Stomach (tissue), 9 donors: ENCODE measurements around the gene ANK2. TPM values are rescaled to one million over a fixed set of nuclear protein-coding genes. Genes with fewer than 3 reads are reported as not detected.

Source experiments
- DNase-seq, 2 donors: peaks; one replicate each; pipeline versions ENCODE4 v3.0.0 to v3.0.0-alpha.2; 2013 to 2019
- H3K27ac ChIP-seq, 5 donors: fragments of 200-600 bp in 4 of 5; sonication (generic) in 4 of 5; one replicate each; pipeline ENCODE4 v1.5.1; 2013 to 2019; ENCODE audit warnings: mild to moderate bottlenecking in 1 of 5, moderate library complexity in 1 of 5
- H3K27me3 ChIP-seq, 3 donors: fragments of 200-600 bp; sonication (generic); one replicate each; pipeline ENCODE4 v1.5.1; 2017 to 2019; ENCODE audit warnings: mixed run types in 1 of 3
- H3K36me3 ChIP-seq, 4 donors: fragments of 200-600 bp; sonication (generic); 1 replicate in 3 of 4; 2 replicates in 1 of 4; pipeline ENCODE4 v1.5.1; 2016 to 2019
- H3K4me1 ChIP-seq, 4 donors: fragments of 200-600 bp; sonication (generic); one replicate each; pipeline ENCODE4 v1.5.1; 2016 to 2019
- H3K4me3 ChIP-seq, 4 donors: fragments of 200-600 bp; sonication (generic) in 3 of 4; one replicate each; pipeline ENCODE4 v1.5.1; 2016 to 2019; ENCODE audit warnings: mild to moderate bottlenecking in 1 of 4
- H3K9me3 ChIP-seq, 4 donors: fragments of 200-600 bp; sonication (generic); one replicate each; pipeline ENCODE4 v1.5.1; 2016 to 2019
- EP300 ChIP-seq: sonication (generic); formaldehyde crosslinking; IDR thresholded peaks from one replicate; pipeline ENCODE4 v1.6.1; 2017; ENCODE audit warnings: antibody characterized with exemption
- POLR2A ChIP-seq, 4 donors: fragments of 450-650 bp; IDR thresholded peaks; one replicate each; pipeline ENCODE4 v1.6.1; 2016; ENCODE audit warnings: antibody characterized with exemption in 4 of 4, control low read depth in 2 of 4, mild to moderate bottlenecking in 1 of 4, moderate library complexity in 1 of 4
- POLR2AphosphoS5 ChIP-seq, 3 donors: sonication (generic); formaldehyde crosslinking; IDR thresholded peaks; one replicate each; pipeline ENCODE4 v1.6.1; 2016; ENCODE audit warnings: antibody characterized with exemption in 3 of 3
- WGBS, 5 donors: extraction: QIAGEN DNeasy Blood & Tissue Kit in 3 of 5; methylation state at CpG; one replicate each; pipeline versions ENCODE4 v1.1.5 to v1.1.7; 2013 to 2018; 5-methylcytosine and 5-hydroxymethylcytosine counted together
- intact Hi-C: fragments of 100-400 bp; cut with DNase I; formaldehyde crosslinking; loops from one replicate; pipeline ENCODE4 v1.15.1; 2023; ENCODE audit warnings: low total_unique reads
- polyA plus RNA-seq, 3 donors: library from polyadenylated mRNA; stranded (reverse); fragments of 200-250 nt; gene quantifications; one replicate each; pipeline ENCODE4 v1.2.3, GENCODE V29; 2013
- total RNA-seq, 5 donors: library from RNA; depleted of rRNA; stranded (reverse); fragments of >200 nt; gene quantifications; one replicate each; pipeline versions ENCODE4 v1.1.0 to v1.2.3, GENCODE V29; 2014 to 2016
- TF ChIP-seq, protein P1 (sequence below), 7 experiments: fragments of 450-650 bp in 4 of 7; fragments of 200-600 bp in 3 of 7; sonication (generic) in 3 of 7; IDR thresholded peaks; one replicate each; pipeline ENCODE4 v1.5.1; 2016 to 2019; ENCODE audit warnings: antibody characterized with exemption in 7 of 7, control low read depth in 2 of 7, mild to moderate bottlenecking in 1 of 7
- donor health status: healthy with polysubstance abuse.
- donor health status: Bipolar disorder and iron deficiency.
- donor health status: healthy.

The ANK2 gene
- total and polyA plus RNA-seq, 8 donors: 1.9 to 123 (median 13.8) TPM

DNA sequence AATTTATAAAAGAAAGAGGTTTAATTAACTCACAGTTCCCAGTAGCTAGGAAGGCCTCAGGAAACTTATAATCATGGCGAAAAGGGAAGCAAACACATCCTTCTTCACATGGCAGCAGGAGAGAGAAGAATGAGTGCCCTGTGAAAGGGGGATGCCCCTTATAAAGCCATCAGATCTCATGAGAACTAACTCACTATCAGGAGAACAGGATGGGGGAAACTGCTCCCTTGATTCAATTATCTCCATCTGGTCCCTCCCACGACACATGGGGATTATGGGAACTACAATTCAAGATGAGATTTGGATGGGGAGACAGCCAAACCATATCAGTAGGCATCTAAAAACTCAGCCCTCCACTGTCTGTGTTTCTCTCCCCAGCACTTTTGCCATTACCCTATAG, 22.4 kb downstream of the ANK2 start:
- Histone ChIP-seq H3K9me3 (no peaks in the 10 kb centered on the region), H3K4me1 (no peaks in the 10 kb centered on the region), H3K27ac (no peak overlapping the region), H3K27me3 (no peaks in the 10 kb centered on the region), H3K4me3 (no peak overlapping the region), H3K36me3 (no peaks in the 10 kb centered on the region)
- DNase-seq: no peak
- no peak for TF ChIP-seq POLR2A (IDR thresholded peaks at IDR 0.05)
- TF ChIP-seq, protein P1, sequence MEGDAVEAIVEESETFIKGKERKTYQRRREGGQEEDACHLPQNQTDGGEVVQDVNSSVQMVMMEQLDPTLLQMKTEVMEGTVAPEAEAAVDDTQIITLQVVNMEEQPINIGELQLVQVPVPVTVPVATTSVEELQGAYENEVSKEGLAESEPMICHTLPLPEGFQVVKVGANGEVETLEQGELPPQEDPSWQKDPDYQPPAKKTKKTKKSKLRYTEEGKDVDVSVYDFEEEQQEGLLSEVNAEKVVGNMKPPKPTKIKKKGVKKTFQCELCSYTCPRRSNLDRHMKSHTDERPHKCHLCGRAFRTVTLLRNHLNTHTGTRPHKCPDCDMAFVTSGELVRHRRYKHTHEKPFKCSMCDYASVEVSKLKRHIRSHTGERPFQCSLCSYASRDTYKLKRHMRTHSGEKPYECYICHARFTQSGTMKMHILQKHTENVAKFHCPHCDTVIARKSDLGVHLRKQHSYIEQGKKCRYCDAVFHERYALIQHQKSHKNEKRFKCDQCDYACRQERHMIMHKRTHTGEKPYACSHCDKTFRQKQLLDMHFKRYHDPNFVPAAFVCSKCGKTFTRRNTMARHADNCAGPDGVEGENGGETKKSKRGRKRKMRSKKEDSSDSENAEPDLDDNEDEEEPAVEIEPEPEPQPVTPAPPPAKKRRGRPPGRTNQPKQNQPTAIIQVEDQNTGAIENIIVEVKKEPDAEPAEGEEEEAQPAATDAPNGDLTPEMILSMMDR (IDR thresholded peaks at IDR 0.05): no peak
- no peak for TF ChIP-seq EP300
- no peak for TF ChIP-seq POLR2AphosphoS5 (IDR thresholded peaks at IDR 0.05)
- intact Hi-C loops: no loop called here
- WGBS, 5 donors: 62 to 80% (median 74%) methylated on average over 2 of the region's 2 CpGs

DNA sequence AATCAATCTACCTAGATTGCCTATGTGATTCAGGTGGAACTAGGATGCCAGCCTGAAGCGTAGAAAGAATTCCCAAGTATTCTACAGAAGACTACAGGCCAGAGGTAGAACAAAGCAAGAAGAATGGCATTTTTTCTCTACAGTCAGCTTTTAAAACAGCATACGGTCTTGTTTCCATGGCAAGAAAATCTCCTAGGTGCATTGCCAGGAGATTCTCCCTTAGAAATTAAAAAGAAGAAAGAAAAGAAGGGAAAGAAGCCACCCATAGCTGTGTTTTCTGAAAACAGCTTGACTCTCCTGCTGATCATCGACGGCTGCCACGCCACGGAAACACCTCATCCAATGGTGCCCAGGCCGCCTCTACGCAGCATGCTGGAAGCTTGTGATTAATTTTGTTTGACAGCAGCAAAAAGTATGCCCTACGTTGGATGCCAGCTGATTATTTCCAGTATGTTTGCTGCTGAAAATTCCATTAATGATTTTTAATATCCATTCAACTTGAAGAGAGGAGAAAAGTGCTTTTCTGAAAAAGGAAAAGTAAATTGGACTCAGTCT, 24.1 kb downstream of the ANK2 start:
- TF ChIP-seq POLR2AphosphoS5 (IDR thresholded peaks at IDR 0.05): no peak
- no peak for TF ChIP-seq POLR2A (IDR thresholded peaks at IDR 0.05)
- no peak for TF ChIP-seq EP300
- TF ChIP-seq, protein P1 (IDR thresholded peaks at IDR 0.05): no peak
- H3K27me3 ChIP-seq: no peaks in the 10 kb centered on the region
- intact Hi-C loops: no loop called here
- no peaks in the 10 kb centered on the region for H3K9me3 ChIP-seq
- H3K4me1 ChIP-seq: no peaks in the 10 kb centered on the region
- no peak for DNase-seq
- no peaks in the 10 kb centered on the region for H3K36me3 ChIP-seq
- no peak overlapping the region for H3K4me3 ChIP-seq
- no peak overlapping the region for H3K27ac ChIP-seq
- WGBS, 5 donors: 81 to 90% (median 87%) methylated on average over 9 of the region's 9 CpGs

DNA sequence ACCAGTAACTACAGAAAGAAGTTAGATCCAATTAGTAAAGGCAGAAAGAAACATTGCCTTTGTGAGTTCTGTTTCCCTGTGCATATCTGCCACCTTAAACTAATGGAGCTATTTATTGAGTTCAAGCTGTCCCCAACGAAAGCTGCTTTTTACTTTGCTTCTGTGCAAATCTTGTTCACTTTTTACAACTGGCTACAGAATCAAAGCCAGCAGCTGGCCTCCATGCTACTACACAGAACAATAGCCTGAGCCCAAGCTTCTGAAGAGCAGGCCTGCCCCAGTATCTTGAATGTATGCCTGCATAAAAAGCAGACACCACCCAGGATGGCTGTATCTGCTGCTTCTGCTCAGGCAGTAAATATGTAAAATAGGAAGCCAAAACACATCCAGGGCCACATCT, 28.1 kb downstream of the ANK2 start:
- no peaks in the 10 kb centered on the region for H3K9me3 ChIP-seq
- H3K27me3 ChIP-seq: no peaks in the 10 kb centered on the region
- H3K4me1 ChIP-seq: no peaks in the 10 kb centered on the region
- H3K4me3 ChIP-seq: no peak overlapping the region
- no peak overlapping the region for H3K27ac ChIP-seq
- DNase-seq: no peak
- TF ChIP-seq, protein P1 (IDR thresholded peaks at IDR 0.05): no peak
- no peak for TF ChIP-seq POLR2AphosphoS5 (IDR thresholded peaks at IDR 0.05)
- no peak for TF ChIP-seq POLR2A (IDR thresholded peaks at IDR 0.05)
- TF ChIP-seq EP300: no peak
- 30 to 69% (median 47%) methylated on average over 1 of the region's 1 CpG for WGBS, 5 donors
- no peaks in the 10 kb centered on the region for H3K36me3 ChIP-seq
- intact Hi-C loops: no loop called here

DNA sequence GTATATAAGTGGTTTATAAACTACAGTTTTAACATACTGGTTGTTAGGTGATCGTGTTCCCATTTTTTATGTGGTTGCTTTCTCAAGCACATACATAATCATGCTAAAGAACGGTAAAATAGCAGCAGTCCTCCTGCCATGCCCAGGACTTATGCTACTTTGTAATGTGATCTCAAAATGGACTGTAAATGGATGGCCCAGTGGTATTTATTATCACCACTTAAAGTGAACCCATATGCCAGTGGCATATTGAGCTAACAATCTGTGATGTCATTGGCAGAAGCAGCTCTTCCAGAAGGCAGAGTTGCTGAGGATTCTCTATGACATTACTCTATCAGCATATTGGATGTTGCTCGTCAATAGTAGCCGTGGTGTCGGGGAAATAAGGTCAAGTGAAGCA, 28.6 kb downstream of the ANK2 start:
- no peaks in the 10 kb centered on the region for H3K9me3 ChIP-seq
- no peak for DNase-seq
- no peaks in the 10 kb centered on the region for H3K27me3 ChIP-seq
- intact Hi-C loops: no loop called here
- no peaks in the 10 kb centered on the region for H3K4me1 ChIP-seq
- H3K4me3 ChIP-seq: no peak overlapping the region
- no peak overlapping the region for H3K27ac ChIP-seq
- H3K36me3 ChIP-seq: no peaks in the 10 kb centered on the region
- no peak for TF ChIP-seq POLR2AphosphoS5 (IDR thresholded peaks at IDR 0.05)
- TF ChIP-seq EP300: no peak
- TF ChIP-seq POLR2A (IDR thresholded peaks at IDR 0.05): no peak
- TF ChIP-seq, protein P1 (IDR thresholded peaks at IDR 0.05): no peak
- WGBS, 5 donors: 90 to 94% (median 92%) methylated on average over 5 of the region's 5 CpGs
